IPS DF 6.9 (cell line): Measurements from ENCODE around the gene SPNS2.

Experiments
- DNase-seq: peaks from one replicate; pipeline ENCODE4 v3.0.0-alpha.2; 2013; ENCODE audit warnings: low read depth, low spot score
- H3K27ac ChIP-seq: one replicate; pipeline ENCODE4 v1.5.1; 2013; ENCODE audit warnings: low read length, control low read depth
- H3K27me3 ChIP-seq: 2 replicates; pipeline ENCODE4 v1.6.1; 2013; ENCODE audit warnings: mild to moderate bottlenecking, low read length; ENCODE audit not compliant: control insufficient read depth, insufficient read depth
- H3K36me3 ChIP-seq: 2 replicates; pipeline ENCODE4 v1.6.1; 2013; ENCODE audit warnings: low read length; ENCODE audit not compliant: control insufficient read depth, insufficient read depth
- H3K4me1 ChIP-seq: 2 replicates; pipeline ENCODE4 v1.6.1; 2013; ENCODE audit warnings: low read length; ENCODE audit not compliant: control insufficient read depth, insufficient read depth
- H3K4me3 ChIP-seq: 2 replicates; pipeline ENCODE4 v1.5.1; 2013; ENCODE audit warnings: mild to moderate bottlenecking, low read length
- H3K9me3 ChIP-seq: 2 replicates; pipeline ENCODE4 v1.6.1; 2013; ENCODE audit warnings: low read length, inconsistent platforms; ENCODE audit not compliant: control insufficient read depth, insufficient read depth
- WGBS: extraction: QIAGEN DNeasy Blood & Tissue Kit; methylation state at CpG from one replicate; pipeline ENCODE4 v1.1.7; 2013; ENCODE audit warnings: mixed read lengths, missing lambda C conversion rate; ENCODE audit not compliant: insufficient read length, insufficient coverage; 5-methylcytosine and 5-hydroxymethylcytosine counted together

SPNS2 gene

GRCh38 chr17:4512156-4513112 is 13.8 kb downstream of the SPNS2 start:
- no peaks in the 10 kb centered on the region for H3K27me3 ChIP-seq
- no peak overlapping the region for H3K4me3 ChIP-seq
- WGBS, result no CpG with 5 or more reads among the region's 31 CpGs
- H3K4me1 ChIP-seq, result peaks cover 7% of the 10 kb centered on the region
- H3K27ac ChIP-seq, result no peak overlapping the region
- H3K36me3 ChIP-seq, result no peaks in the 10 kb centered on the region
- DNase-seq, result no peak
- no peaks in the 10 kb centered on the region for H3K9me3 ChIP-seq

GRCh38 chr17:4513113-4514032 is 14.7 kb downstream of the SPNS2 start:
- Histone ChIP-seq H3K4me3 (no peak overlapping the region), H3K27me3 (no peaks in the 10 kb centered on the region), H3K36me3 (no peaks in the 10 kb centered on the region), H3K9me3 (no peaks in the 10 kb centered on the region), H3K4me1 (peaks cover 7% of the 10 kb centered on the region), H3K27ac (no peak overlapping the region)
- no peak for DNase-seq
- WGBS, result no CpG with 5 or more reads among the region's 24 CpGs

GRCh38 chr17:4514206-4514605 is 15.5 kb downstream of the SPNS2 start:
- no CpG with 5 or more reads among the region's 7 CpGs for WGBS
- no peak for DNase-seq
- no peaks in the 10 kb centered on the region for H3K9me3 ChIP-seq
- peaks cover 7% of the 10 kb centered on the region for H3K4me1 ChIP-seq
- H3K4me3 ChIP-seq, result no peak overlapping the region
- no peak overlapping the region for H3K27ac ChIP-seq
- no peaks in the 10 kb centered on the region for H3K27me3 ChIP-seq
- H3K36me3 ChIP-seq, result no peaks in the 10 kb centered on the region

GRCh38 chr17:4514779-4515178 is 16.1 kb downstream of the SPNS2 start:
- peaks cover 7% of the 10 kb centered on the region for H3K4me1 ChIP-seq
- H3K9me3 ChIP-seq, result no peaks in the 10 kb centered on the region
- H3K27ac ChIP-seq, result no peak overlapping the region
- H3K27me3 ChIP-seq, result no peaks in the 10 kb centered on the region
- WGBS, result no CpG with 5 or more reads among the region's 11 CpGs
- no peak for DNase-seq
- H3K4me3 ChIP-seq, result no peak overlapping the region
- no peaks in the 10 kb centered on the region for H3K36me3 ChIP-seq

- peaks cover 7% of the 10 kb centered on the region for H3K4me1 ChIP-seq
- H3K27ac ChIP-seq, result no peak overlapping the region
- no CpG with 5 or more reads among the region's 5 CpGs for WGBS
- H3K4me3 ChIP-seq, result no peak overlapping the region
- H3K9me3 ChIP-seq, result no peaks in the 10 kb centered on the region
- no peak for DNase-seq
- no peaks in the 10 kb centered on the region for H3K36me3 ChIP-seq
- H3K27me3 ChIP-seq, result no peaks in the 10 kb centered on the region
These were observed 16.8 kb downstream of the SPNS2 start for GRCh38 chr17:4515501-4515900.

- DNase-seq, result no peak
- Histone ChIP-seq H3K4me3 (no peak overlapping the region), H3K27ac (no peak overlapping the region), H3K9me3 (no peaks in the 10 kb centered on the region), H3K36me3 (no peaks in the 10 kb centered on the region), H3K4me1 (peaks cover 7% of the 10 kb centered on the region), H3K27me3 (no peaks in the 10 kb centered on the region)
- WGBS, result no CpG with 5 or more reads among the region's 11 CpGs
These were observed 18.1 kb downstream of the SPNS2 start for GRCh38 chr17:4516735-4517134.

- H3K4me3 ChIP-seq, result no peak overlapping the region
- peaks cover 5% of the 10 kb centered on the region for H3K4me1 ChIP-seq
These were observed 20.2 kb downstream of the SPNS2 start for GRCh38 chr17:4518901-4519300.

DNA sequence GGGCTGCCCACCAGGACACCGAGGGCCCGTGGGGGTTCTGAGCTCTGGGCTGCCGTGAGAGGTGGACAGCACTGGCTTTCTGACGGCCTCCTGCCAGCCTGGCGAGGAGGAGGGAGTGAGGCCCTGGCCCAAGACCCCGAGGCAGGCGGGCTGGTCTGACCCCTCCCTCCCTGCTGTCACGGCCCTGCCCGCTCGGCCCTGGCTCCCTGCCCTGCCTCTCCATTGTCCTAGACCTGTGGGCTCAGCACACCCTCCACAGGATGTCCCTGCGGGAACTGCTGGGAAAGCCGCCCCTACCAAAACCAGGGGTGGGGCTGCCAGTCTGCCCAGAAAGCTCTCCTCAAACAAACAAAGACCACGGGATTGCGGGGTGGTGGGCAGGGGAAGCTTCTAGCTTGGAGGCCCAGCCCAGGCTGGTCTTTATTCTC is 20.7 kb downstream of the SPNS2 start:
- Histone ChIP-seq H3K4me3 (no peak overlapping the region), H3K27me3 (no peaks in the 10 kb centered on the region), H3K9me3 (no peaks in the 10 kb centered on the region), H3K36me3 (no peaks in the 10 kb centered on the region), H3K27ac (no peak overlapping the region), H3K4me1 (peaks cover 2% of the 10 kb centered on the region; the same call in 1 of the 2 replicates)
- DNase-seq, result no peak
- no CpG with 5 or more reads among the region's 14 CpGs for WGBS

More at GRCh38 chr17:4518901-4519300, 20.2 kb downstream of the SPNS2 start:
- Histone ChIP-seq H3K27me3 (no peaks in the 10 kb centered on the region), H3K27ac (no peak overlapping the region), H3K36me3 (no peaks in the 10 kb centered on the region), H3K9me3 (no peaks in the 10 kb centered on the region)
- WGBS, result no CpG with 5 or more reads among the region's 10 CpGs
- DNase-seq, result no peak

- Histone ChIP-seq H3K4me3 (no peak overlapping the region), H3K4me1 (no peaks in the 10 kb centered on the region), H3K36me3 (no peaks in the 10 kb centered on the region), H3K9me3 (no peaks in the 10 kb centered on the region), H3K27ac (no peak overlapping the region), H3K27me3 (no peaks in the 10 kb centered on the region)
- WGBS, result no CpG with 5 or more reads among the region's 19 CpGs
- no peak for DNase-seq
These were observed 21.6 kb downstream of the SPNS2 start for GRCh38 chr17:4520060-4520893.
